HUDEP-2 (cell line): ENCODE measurements around the gene RPL35.
A peak's percentile ranks its signal among the peaks of the same experiment; 100 is the strongest.
"Not testable (repeated sequence)": the region's sequence is repeated elsewhere in the genome, so short reads cannot be mapped to it uniquely, and the experiment has no call there.

Experiments used
- DNase-seq, 76 experiments: peaks; one replicate each; lab custom pipeline; 2025; ENCODE audit not compliant: unreplicated experiment in 76 of 76; lab: John Stamatoyannopoulos, UW

RPL35 gene

GRCh38 chr9:124853605-124854143, 8.1 kb downstream of the RPL35 start:
- no peak for DNase-seq

GRCh38 chr9:124852829-124853531, 8.8 kb downstream of the RPL35 start, which contains the start of gene WDR38:
Gene WDR38 (plus strand): TSS chr9:124853460. CDS start chr9:124853532, 72 bp downstream.
- peak in 61 of 76 experiments; percentile 10 to 81 (median 56) for DNase-seq

GRCh38 chr9:124852121-124852828, 9.5 kb downstream of the RPL35 start:
- no peak for DNase-seq

- DNase-seq = no peak
Observed at GRCh38 chr9:124849801-124850200, 12.0 kb downstream of the RPL35 start.

GRCh38 chr9:124846969-124847368, 14.8 kb downstream of the RPL35 start:
- DNase-seq = no peak

- not testable (repeated sequence) for DNase-seq
Observed at GRCh38 chr9:124846467-124846866, 15.3 kb downstream of the RPL35 start.

- no peak for DNase-seq
Observed at GRCh38 chr9:124844291-124844690, 17.5 kb downstream of the RPL35 start.

GRCh38 chr9:124843456-124844034, 18.2 kb downstream of the RPL35 start:
- DNase-seq = no peak

GRCh38 chr9:124841075-124841821, 20.5 kb downstream of the RPL35 start:
- DNase-seq = no peak

- peak in 3 of 76 experiments; percentile 21 to 36 (median 25) for DNase-seq
Observed at GRCh38 chr9:124840300-124840833, 21.4 kb downstream of the RPL35 start.

GRCh38 chr9:124839612-124840299, 22.0 kb downstream of the RPL35 start:
- DNase-seq = no peak

GRCh38 chr9:124838567-124839275, 23.0 kb downstream of the RPL35 start:
- not testable (repeated sequence) for DNase-seq

GRCh38 chr9:124838132-124838531, 23.6 kb downstream of the RPL35 start:
- not testable (repeated sequence) for DNase-seq

GRCh38 chr9:124835026-124835557, 26.7 kb downstream of the RPL35 start:
- DNase-seq = no peak

- no peak for DNase-seq
Observed at GRCh38 chr9:124834591-124834990, 27.2 kb downstream of the RPL35 start.

GRCh38 chr9:124831642-124832364, 30.0 kb downstream of the RPL35 start:
- peak in 8 of 76 experiments; percentile 7 to 47 (median 18) for DNase-seq

- DNase-seq = no peak
Observed at GRCh38 chr9:124830593-124830992, 31.2 kb downstream of the RPL35 start.

GRCh38 chr9:124829334-124829669, 32.5 kb downstream of the RPL35 start:
- DNase-seq = no peak
